Urinary bladder (tissue), 4 donors: ENCODE results near the gene RXRA. TPM values are rescaled to one million over a fixed set of nuclear protein-coding genes. Genes with fewer than 3 reads are reported as not detected.
A peak's percentile ranks its signal among the peaks of the same experiment; 100 is the strongest.

Source experiments
- DNase-seq: peaks from one replicate; pipeline ENCODE4 v3.0.0-alpha.2; 2015; ENCODE audit errors: extremely low spot score
- H3K27ac ChIP-seq: one replicate; pipeline ENCODE4 v1.5.1; 2013; ENCODE audit warnings: low read depth, mild to moderate bottlenecking, moderate library complexity
- H3K36me3 ChIP-seq: one replicate; pipeline ENCODE4 v1.6.1; 2013; ENCODE audit warnings: mild to moderate bottlenecking, moderate library complexity; ENCODE audit not compliant: insufficient read depth
- H3K4me1 ChIP-seq: one replicate; pipeline ENCODE4 v1.6.1; 2013; ENCODE audit warnings: mild to moderate bottlenecking, moderate library complexity; ENCODE audit not compliant: insufficient read depth
- H3K4me3 ChIP-seq: one replicate; pipeline ENCODE4 v1.5.1; 2013; ENCODE audit warnings: low read depth, low read length
- WGBS: extraction: QIAGEN DNeasy Blood & Tissue Kit; methylation state at CpG from one replicate; pipeline ENCODE4 v1.1.7; 2013; 5-methylcytosine and 5-hydroxymethylcytosine counted together
- polyA plus RNA-seq: library from polyadenylated mRNA; stranded (reverse); fragments of 200-250 nt; gene quantifications from one replicate; pipeline ENCODE4 v1.2.3, GENCODE V29; 2013
- total RNA-seq: library from RNA; depleted of rRNA; stranded (reverse); fragments of >200 nt; gene quantifications from one replicate; pipeline ENCODE4 v1.2.3, GENCODE V29; 2014
- donor health status: healthy with polysubstance abuse.
- donor health status: healthy.

The RXRA gene
- total and polyA plus RNA-seq, 2 donors = 19.7 to 70.6 TPM

GRCh38 chr9:134463280-134463679, 137.0 kb downstream of the RXRA start:
- no peak for DNase-seq
- Histone ChIP-seq H3K36me3 (no peaks in the 10 kb centered on the region), H3K4me3 (no peak overlapping the region), H3K27ac (no peak overlapping the region), H3K4me1 (no peaks in the 10 kb centered on the region)
- WGBS = 88% methylated on average over 7 of the region's 7 CpGs

GRCh38 chr9:134466869-134467616, 140.8 kb downstream of the RXRA start:
- no peaks in the 10 kb centered on the region for H3K36me3 ChIP-seq

GRCh38 chr9:134468358-134468757, 142.1 kb downstream of the RXRA start:
- 78% methylated on average over 9 of the region's 9 CpGs for WGBS
- no peak for DNase-seq
- H3K4me1 ChIP-seq = no peaks in the 10 kb centered on the region
- no peak overlapping the region for H3K4me3 ChIP-seq
- no peaks in the 10 kb centered on the region for H3K36me3 ChIP-seq
- no peak overlapping the region for H3K27ac ChIP-seq

More at GRCh38 chr9:134466869-134467616, 140.8 kb downstream of the RXRA start:
- WGBS = 89% methylated on average over 20 of the region's 20 CpGs
- Histone ChIP-seq H3K4me1 (no peaks in the 10 kb centered on the region), H3K4me3 (no peak overlapping the region), H3K27ac (no peak overlapping the region)
- DNase-seq = no peak

GRCh38 chr9:134469041-134469875, 143.0 kb downstream of the RXRA start:
- WGBS = 31% methylated on average over 22 of the region's 22 CpGs
- Histone ChIP-seq H3K27ac (peak overlapping the region; percentile 59), H3K36me3 (no peaks in the 10 kb centered on the region), H3K4me1 (no peaks in the 10 kb centered on the region), H3K4me3 (no peak overlapping the region)
- no peak for DNase-seq

GRCh38 chr9:134472256-134472655, 146.0 kb downstream of the RXRA start:
- no peak overlapping the region for H3K27ac ChIP-seq
- H3K4me1 ChIP-seq = peaks cover 3% of the 10 kb centered on the region
- DNase-seq = no peak
- 94% methylated on average over 6 of the region's 6 CpGs for WGBS
- no peaks in the 10 kb centered on the region for H3K36me3 ChIP-seq
- no peak overlapping the region for H3K4me3 ChIP-seq

GRCh38 chr9:134473141-134474054, 147.1 kb downstream of the RXRA start:
- Histone ChIP-seq H3K4me1 (peaks cover 3% of the 10 kb centered on the region), H3K36me3 (no peaks in the 10 kb centered on the region), H3K27ac (peak overlapping the region; percentile 66), H3K4me3 (no peak overlapping the region)
- no peak for DNase-seq
- 63% methylated on average over 26 of the region's 26 CpGs for WGBS

GRCh38 chr9:134474055-134474370, 147.8 kb downstream of the RXRA start:
- H3K27ac ChIP-seq = no peak overlapping the region
- DNase-seq = no peak
- 40% methylated on average over 7 of the region's 7 CpGs for WGBS
- H3K36me3 ChIP-seq = no peaks in the 10 kb centered on the region
- no peak overlapping the region for H3K4me3 ChIP-seq
- peaks cover 3% of the 10 kb centered on the region for H3K4me1 ChIP-seq

- WGBS = 20% methylated on average over 27 of the region's 27 CpGs
- Histone ChIP-seq H3K4me1 (peaks cover 3% of the 10 kb centered on the region), H3K27ac (peak overlapping the region; percentile 59), H3K36me3 (no peaks in the 10 kb centered on the region), H3K4me3 (no peak overlapping the region)
- peak; percentile 75 for DNase-seq
Observed at GRCh38 chr9:134475011-134475790, 148.9 kb downstream of the RXRA start.

GRCh38 chr9:134476272-134476941, 150.2 kb downstream of the RXRA start:
- DNase-seq = no peak
- Histone ChIP-seq H3K27ac (no peak overlapping the region), H3K4me1 (peaks cover 3% of the 10 kb centered on the region), H3K36me3 (no peaks in the 10 kb centered on the region), H3K4me3 (no peak overlapping the region)
- 93% methylated on average over 9 of the region's 9 CpGs for WGBS

- H3K4me3 ChIP-seq = no peak overlapping the region
Observed at GRCh38 chr9:134476942-134477335, 150.7 kb downstream of the RXRA start.

GRCh38 chr9:134477342-134477925, 151.2 kb downstream of the RXRA start:
- no peak for DNase-seq
- H3K36me3 ChIP-seq = no peaks in the 10 kb centered on the region
- 87% methylated on average over 15 of the region's 15 CpGs for WGBS
- peaks cover 3% of the 10 kb centered on the region for H3K4me1 ChIP-seq
- H3K27ac ChIP-seq = no peak overlapping the region
- no peak overlapping the region for H3K4me3 ChIP-seq

More at GRCh38 chr9:134476942-134477335, 150.7 kb downstream of the RXRA start:
- Histone ChIP-seq H3K4me1 (peaks cover 3% of the 10 kb centered on the region), H3K27ac (no peak overlapping the region), H3K36me3 (no peaks in the 10 kb centered on the region)
- DNase-seq = no peak
- 94% methylated on average over 15 of the region's 15 CpGs for WGBS

- 85% methylated on average over 14 of the region's 14 CpGs for WGBS
- H3K4me1 ChIP-seq = peaks cover 3% of the 10 kb centered on the region
- no peaks in the 10 kb centered on the region for H3K36me3 ChIP-seq
- no peak overlapping the region for H3K27ac ChIP-seq
- no peak for DNase-seq
- H3K4me3 ChIP-seq = no peak overlapping the region
Observed at GRCh38 chr9:134477927-134478326, 151.7 kb downstream of the RXRA start.
